Esophagus muscularis mucosa (tissue), 4 donors: Measurements from ENCODE around the gene CBFA2T2.

Experiments
- CTCF ChIP-seq, 3 experiments: fragments of 200-600 bp in 2 of 3; fragments of 450-650 bp in 1 of 3; sonication (generic) in 2 of 3; IDR thresholded peaks; one replicate each; pipeline ENCODE4 v1.5.1; 2017 to 2019; ENCODE audit warnings: antibody characterized with exemption in 3 of 3, mild to moderate bottlenecking in 2 of 3, moderate library complexity in 1 of 3
- EP300 ChIP-seq: sonication (generic); formaldehyde crosslinking; IDR thresholded peaks from one replicate; pipeline ENCODE4 v1.6.1; 2017; ENCODE audit warnings: antibody characterized with exemption
- POLR2A ChIP-seq: fragments of 450-650 bp; IDR thresholded peaks from one replicate; pipeline ENCODE4 v1.6.1; 2017; ENCODE audit warnings: antibody characterized with exemption, moderate library complexity, mild to moderate bottlenecking, low read depth
- POLR2AphosphoS5 ChIP-seq, 2 donors: sonication (generic); formaldehyde crosslinking; IDR thresholded peaks; one replicate each; pipeline ENCODE4 v1.6.1; 2017; ENCODE audit warnings: antibody characterized with exemption in 2 of 2

- TF ChIP-seq CTCF (IDR thresholded peaks at IDR 0.05): no peak
- TF ChIP-seq POLR2AphosphoS5 (IDR thresholded peaks at IDR 0.05): no peak
- TF ChIP-seq POLR2A: no peak
- TF ChIP-seq EP300: no peak
These were observed 145.4 kb downstream of the CBFA2T2 start for GRCh38 chr20:33635341-33635740.
